ENCODE data around the gene CIAO2B.
A peak's percentile ranks its signal among the peaks of the same experiment; 100 is the strongest.
"Not testable (repeated sequence)": the region's sequence is repeated elsewhere in the genome, so short reads cannot be mapped to it uniquely, and the experiment has no call there.

Gene CIAO2B

GRCh38 chr16:66955363-66956153, 21.4 kb upstream of the CIAO2B start:
- not testable (repeated sequence) for DNase-seq (ENCODE audit: low read depth)

GRCh38 chr16:66954097-66954659, 20.0 kb upstream of the CIAO2B start:
- DNase-seq (ENCODE audit: low read depth) = peak; percentile 59

- no peak for DNase-seq (ENCODE audit: low read depth)
Measured at GRCh38 chr16:66953462-66954096, 19.4 kb upstream of the CIAO2B start.

- no peak for DNase-seq (ENCODE audit: low read depth)
Measured at GRCh38 chr16:66952430-66953110, 18.4 kb upstream of the CIAO2B start.

GRCh38 chr16:66950971-66951790, 17.0 kb upstream of the CIAO2B start:
- DNase-seq (ENCODE audit: low read depth) = no peak

DNA sequence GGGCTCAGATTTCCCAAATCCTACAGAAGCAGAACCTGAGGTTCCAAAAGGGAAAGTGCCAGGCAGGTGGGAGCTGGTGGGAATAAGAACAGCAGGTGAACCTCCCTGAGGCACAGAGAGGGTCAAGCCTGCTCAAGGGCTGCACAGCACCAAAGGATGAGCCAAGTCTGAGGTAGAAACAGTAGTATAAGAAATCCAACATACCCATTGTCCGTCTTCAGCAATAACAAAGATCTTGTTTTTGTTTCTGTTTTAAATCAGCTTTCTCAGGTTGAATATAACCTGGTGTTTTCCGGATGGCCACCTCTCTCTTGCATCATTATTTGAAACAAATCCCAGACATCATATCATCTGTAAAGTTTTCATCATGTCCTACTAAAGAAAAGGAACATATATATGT, 16.2 kb upstream of the CIAO2B start:
- DNase-seq (ENCODE audit: low read depth) = no peak

DNA sequence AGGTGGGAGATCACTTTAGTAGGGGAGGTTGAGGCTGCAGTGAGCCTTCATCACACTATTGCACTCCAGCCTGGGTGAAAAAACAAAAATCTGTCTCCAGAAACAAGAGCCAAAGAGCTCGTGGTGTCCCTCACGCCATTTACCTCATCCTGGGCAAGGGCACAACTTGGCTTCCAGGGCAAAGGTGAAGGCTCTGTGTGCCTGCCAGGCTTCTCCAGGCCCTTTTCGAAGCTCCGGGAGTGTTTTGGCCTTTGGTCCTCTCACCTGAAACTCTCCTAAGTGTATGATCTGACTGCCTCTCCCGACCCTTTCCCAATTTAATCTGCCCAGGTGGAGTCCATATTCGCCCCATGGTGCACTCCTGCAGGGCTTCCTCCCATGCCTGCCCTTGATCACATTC, 15.3 kb upstream of the CIAO2B start:
- no peak for DNase-seq (ENCODE audit: low read depth)

DNA sequence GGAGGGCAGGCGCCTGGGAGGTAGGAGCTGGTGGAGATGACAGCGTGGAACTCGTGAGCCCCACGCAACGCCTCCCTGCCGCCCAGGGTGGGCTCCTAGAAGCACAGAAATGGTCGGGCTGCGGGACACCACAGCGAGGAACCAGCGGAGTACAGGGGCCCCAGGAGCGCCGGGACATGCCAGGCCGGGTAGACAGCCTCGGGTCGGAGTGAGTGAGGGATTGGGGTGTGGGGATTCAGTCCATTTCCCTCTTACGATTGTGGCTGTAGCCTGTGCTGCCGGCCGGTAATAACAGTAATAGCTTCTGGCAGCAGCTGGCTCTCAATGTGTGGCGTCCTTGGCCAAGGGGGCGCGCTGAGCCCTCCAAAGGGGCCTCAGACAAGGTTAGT, 14.6 kb upstream of the CIAO2B start:
- DNase-seq (ENCODE audit: low read depth) = no peak

GRCh38 chr16:66948134-66948836, 14.1 kb upstream of the CIAO2B start:
- DNase-seq (ENCODE audit: low read depth) = no peak

- peak; percentile 74 for DNase-seq (ENCODE audit: low read depth)
Measured at GRCh38 chr16:66947302-66948065, 13.3 kb upstream of the CIAO2B start.

GRCh38 chr16:66946974-66947301, 12.7 kb upstream of the CIAO2B start:
- DNase-seq (ENCODE audit: low read depth) = no peak

DNA sequence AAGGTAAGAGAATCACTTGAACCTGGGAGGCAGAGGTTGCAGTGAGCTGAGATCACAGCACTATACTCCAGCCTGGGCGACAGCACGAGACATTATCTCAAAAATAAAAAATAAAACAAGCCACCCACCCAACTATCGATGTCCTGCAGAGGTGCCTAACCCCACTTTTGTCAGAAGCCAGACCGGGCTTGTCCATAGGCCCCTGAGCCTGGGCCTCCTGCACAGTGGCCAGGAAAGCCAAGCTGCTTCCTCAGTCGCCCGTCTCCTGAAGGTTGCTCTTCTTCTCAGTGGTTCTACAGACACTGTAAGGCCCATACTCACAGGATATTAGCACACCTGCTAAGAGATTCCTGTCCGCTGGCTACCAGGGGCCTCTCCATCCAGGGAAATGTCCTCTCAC, 12.3 kb upstream of the CIAO2B start:
- DNase-seq (ENCODE audit: low read depth) = no peak

- DNase-seq (ENCODE audit: low read depth) = no peak
Measured at GRCh38 chr16:66945939-66946338, 11.7 kb upstream of the CIAO2B start.

GRCh38 chr16:66944971-66945370, 10.8 kb upstream of the CIAO2B start:
- not testable (repeated sequence) for DNase-seq (ENCODE audit: low read depth)

GRCh38 chr16:66944054-66944441, 9.8 kb upstream of the CIAO2B start:
- DNase-seq (ENCODE audit: low read depth) = no peak

DNA sequence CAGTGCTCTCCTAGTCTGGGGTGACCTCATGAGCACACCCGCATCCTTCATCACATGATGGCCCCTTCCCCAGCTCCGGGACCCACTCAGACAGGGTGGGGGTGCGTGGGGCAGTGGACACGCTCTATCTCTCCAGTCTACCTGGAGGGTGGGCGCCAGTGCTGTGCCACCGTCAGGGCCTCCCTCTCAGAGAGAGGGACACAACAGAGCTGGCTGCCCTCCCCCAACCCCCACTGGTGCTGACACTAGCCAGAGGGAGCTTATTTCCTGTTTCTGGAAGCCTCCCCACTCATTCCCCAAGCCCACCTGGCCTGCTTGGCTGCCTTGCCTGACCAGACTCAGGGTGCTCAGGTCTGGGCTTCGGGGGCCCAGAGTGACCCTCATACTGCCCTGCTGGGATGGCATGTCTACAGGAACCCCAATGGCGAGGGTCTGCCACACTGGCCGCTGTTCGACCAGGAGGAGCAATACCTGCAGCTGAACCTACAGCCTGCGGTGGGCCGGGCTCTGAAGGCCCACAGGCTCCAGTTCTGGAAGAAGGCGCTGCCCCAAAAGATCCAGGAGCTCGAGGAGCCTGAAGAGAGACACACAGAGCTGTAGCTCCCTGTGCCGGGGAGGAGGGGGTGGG, 9.3 kb upstream of the CIAO2B start:
- no peak for DNase-seq (ENCODE audit: low read depth)

DNA sequence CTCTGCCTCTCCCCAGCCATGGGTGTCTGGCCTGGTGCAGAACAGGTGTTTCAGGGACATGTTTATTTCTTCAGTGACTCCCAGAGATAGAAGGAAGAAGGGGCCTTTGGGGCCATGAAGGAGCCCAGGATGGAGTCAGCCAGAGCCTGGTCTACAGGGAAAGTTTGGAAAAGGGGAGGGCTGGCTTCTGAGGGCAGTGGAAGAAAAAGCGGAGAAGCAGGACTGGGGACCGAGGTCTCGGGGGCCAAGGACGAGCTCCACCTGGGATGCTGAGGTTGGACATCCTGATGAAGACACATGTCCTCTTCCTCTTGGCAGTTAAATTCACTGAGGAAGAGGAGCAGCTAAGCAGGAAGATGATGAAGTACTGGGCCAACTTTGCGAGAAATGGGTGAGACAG, 8.8 kb upstream of the CIAO2B start:
- DNase-seq (ENCODE audit: low read depth) = no peak

- DNase-seq (ENCODE audit: low read depth) = no peak
Measured at GRCh38 chr16:66940236-66940635, 6.0 kb upstream of the CIAO2B start.

DNA sequence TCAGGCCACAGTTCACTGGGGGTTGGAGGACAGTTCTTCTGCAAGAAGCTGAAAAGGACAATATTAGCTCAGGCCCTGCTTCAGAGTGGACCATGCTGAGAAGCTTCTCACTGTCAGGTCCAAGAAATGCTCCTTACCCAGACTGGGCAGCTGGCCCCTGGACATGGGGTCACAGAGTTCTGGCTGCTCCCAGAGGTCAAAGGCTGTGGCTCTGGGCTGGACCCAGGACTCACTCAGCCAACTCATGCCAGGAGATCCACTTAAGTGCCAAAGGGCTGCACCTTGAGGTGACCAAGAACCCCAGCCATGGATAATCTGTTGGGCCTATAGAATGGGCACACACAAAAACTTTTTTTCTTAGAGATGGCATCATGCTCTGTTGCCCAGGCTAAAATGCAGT, 5.2 kb upstream of the CIAO2B start:
- no peak for DNase-seq (ENCODE audit: low read depth)

- DNase-seq (ENCODE audit: low read depth) = no peak
Measured at GRCh38 chr16:66937725-66938337, 3.6 kb upstream of the CIAO2B start.

All from stimulated activated CD8-positive, alpha-beta memory T cell treated with anti-CD3 and anti-CD28 coated beads, Interleukin-15, amount 100 ng/mL, for 1 hour (primary cell).